Dendritic cell treated with granulocyte-macrophage colony-stimulating factor and Interleukin-4, amounts not matched to agents 40 ng/mL and 50 ng/mL, for 4 days (primary cell): Measurements from ENCODE around the gene DARS1.
A peak's percentile ranks its signal among the peaks of the same experiment; 100 is the strongest.

ENCODE experiments used
- H3K27ac Mint-ChIP-seq: one replicate; pipeline ENCODE4 v1.8.0; 2022; ENCODE audit warnings: mild to moderate bottlenecking, mixed read lengths
- H3K27me3 Mint-ChIP-seq: one replicate; pipeline ENCODE4 v1.8.0; 2022; ENCODE audit warnings: mild to moderate bottlenecking, mixed read lengths
- H3K36me3 Mint-ChIP-seq: one replicate; pipeline ENCODE4 v1.8.0; 2022; ENCODE audit warnings: low read depth, mixed read lengths
- H3K4me1 Mint-ChIP-seq: one replicate; pipeline ENCODE4 v1.8.0; 2022; ENCODE audit warnings: low read depth, mixed read lengths
- H3K4me3 Mint-ChIP-seq: one replicate; pipeline ENCODE4 v1.8.0; 2022; ENCODE audit warnings: mild to moderate bottlenecking, moderate library complexity, mixed read lengths
- H3K9me3 Mint-ChIP-seq: one replicate; pipeline ENCODE4 v1.8.0; 2022; ENCODE audit warnings: mixed read lengths
- intact Hi-C: fragments of 100-400 bp; cut with micrococcal nuclease; formaldehyde crosslinking; loops from one replicate; pipeline ENCODE4 v1.15.0; 2022

Gene DARS1

GRCh38 chr2:136022396-136023146 lies 37.1 kb upstream of the DARS1 start:
- Mint-ChIP-seq H3K36me3 (no peaks in the 10 kb centered on the region), H3K4me3 (no peak overlapping the region), H3K9me3 (no peaks in the 10 kb centered on the region), H3K27ac (peak overlapping the region; percentile 4), H3K4me1 (peaks cover 53% of the 10 kb centered on the region), H3K27me3 (peaks cover 3% of the 10 kb centered on the region)
- intact Hi-C loops: no loop called here

GRCh38 chr2:136021976-136022375 lies 36.5 kb upstream of the DARS1 start:
- no peaks in the 10 kb centered on the region for H3K36me3 Mint-ChIP-seq
- H3K27me3 Mint-ChIP-seq: peaks cover 3% of the 10 kb centered on the region
- intact Hi-C loops: no loop called here
- no peaks in the 10 kb centered on the region for H3K9me3 Mint-ChIP-seq
- H3K27ac Mint-ChIP-seq: no peak overlapping the region
- H3K4me1 Mint-ChIP-seq: peaks cover 53% of the 10 kb centered on the region
- no peak overlapping the region for H3K4me3 Mint-ChIP-seq

GRCh38 chr2:136021406-136021805 lies 36.0 kb upstream of the DARS1 start:
- Mint-ChIP-seq H3K4me1 (peaks cover 53% of the 10 kb centered on the region), H3K9me3 (no peaks in the 10 kb centered on the region), H3K27ac (no peak overlapping the region), H3K4me3 (no peak overlapping the region), H3K27me3 (peaks cover 3% of the 10 kb centered on the region), H3K36me3 (no peaks in the 10 kb centered on the region)
- intact Hi-C loops: no loop called here

GRCh38 chr2:136020831-136021230 lies 35.4 kb upstream of the DARS1 start:
- Mint-ChIP-seq H3K27me3 (peaks cover 3% of the 10 kb centered on the region), H3K27ac (no peak overlapping the region), H3K4me3 (no peak overlapping the region), H3K36me3 (no peaks in the 10 kb centered on the region), H3K9me3 (no peaks in the 10 kb centered on the region), H3K4me1 (peaks cover 52% of the 10 kb centered on the region)
- intact Hi-C loops: no loop called here

GRCh38 chr2:136019825-136020224 lies 34.4 kb upstream of the DARS1 start:
- intact Hi-C loops: no loop called here
- Mint-ChIP-seq H3K36me3 (no peaks in the 10 kb centered on the region), H3K9me3 (no peaks in the 10 kb centered on the region), H3K27ac (peak overlapping the region; percentile 84), H3K27me3 (no peaks in the 10 kb centered on the region), H3K4me3 (no peak overlapping the region), H3K4me1 (peaks cover 52% of the 10 kb centered on the region)

GRCh38 chr2:136019306-136019705 lies 33.9 kb upstream of the DARS1 start:
- Mint-ChIP-seq H3K27ac (peak overlapping the region; percentile 84), H3K4me3 (no peak overlapping the region), H3K27me3 (no peaks in the 10 kb centered on the region), H3K4me1 (peaks cover 57% of the 10 kb centered on the region), H3K36me3 (no peaks in the 10 kb centered on the region), H3K9me3 (no peaks in the 10 kb centered on the region)
- intact Hi-C loops: no loop called here

- Mint-ChIP-seq H3K4me3 (no peak overlapping the region), H3K4me1 (peaks cover 54% of the 10 kb centered on the region)
These were observed 32.4 kb upstream of the DARS1 start for GRCh38 chr2:136017786-136018185.

GRCh38 chr2:136016836-136017235 lies 31.4 kb upstream of the DARS1 start:
- Mint-ChIP-seq H3K4me1 (peaks cover 56% of the 10 kb centered on the region), H3K27me3 (no peaks in the 10 kb centered on the region), H3K27ac (peak overlapping the region; percentile 66), H3K9me3 (no peaks in the 10 kb centered on the region), H3K36me3 (no peaks in the 10 kb centered on the region), H3K4me3 (no peak overlapping the region)
- intact Hi-C loops: no loop called here

More at GRCh38 chr2:136017786-136018185, 32.4 kb upstream of the DARS1 start:
- intact Hi-C loops: no loop called here
- H3K9me3 Mint-ChIP-seq: no peaks in the 10 kb centered on the region
- H3K27me3 Mint-ChIP-seq: no peaks in the 10 kb centered on the region
- no peaks in the 10 kb centered on the region for H3K36me3 Mint-ChIP-seq
- H3K27ac Mint-ChIP-seq: peak overlapping the region; percentile 84

- H3K27me3 Mint-ChIP-seq: no peaks in the 10 kb centered on the region
- no peaks in the 10 kb centered on the region for H3K9me3 Mint-ChIP-seq
- intact Hi-C loops: no loop called here
- H3K4me3 Mint-ChIP-seq: no peak overlapping the region
- no peaks in the 10 kb centered on the region for H3K36me3 Mint-ChIP-seq
- peak overlapping the region; percentile 66 for H3K27ac Mint-ChIP-seq
- H3K4me1 Mint-ChIP-seq: peaks cover 55% of the 10 kb centered on the region
These were observed 31.0 kb upstream of the DARS1 start for GRCh38 chr2:136016427-136016826.

GRCh38 chr2:136015699-136016098 lies 30.3 kb upstream of the DARS1 start:
- Mint-ChIP-seq H3K36me3 (no peaks in the 10 kb centered on the region), H3K9me3 (no peaks in the 10 kb centered on the region), H3K4me1 (peaks cover 55% of the 10 kb centered on the region), H3K27me3 (no peaks in the 10 kb centered on the region), H3K4me3 (no peak overlapping the region), H3K27ac (peak overlapping the region; percentile 66)
- intact Hi-C loops: no loop called here

GRCh38 chr2:136014411-136014810 lies 29.0 kb upstream of the DARS1 start:
- H3K36me3 Mint-ChIP-seq: no peaks in the 10 kb centered on the region
- H3K9me3 Mint-ChIP-seq: no peaks in the 10 kb centered on the region
- no peak overlapping the region for H3K4me3 Mint-ChIP-seq
- peaks cover 50% of the 10 kb centered on the region for H3K4me1 Mint-ChIP-seq
- intact Hi-C loops: no loop called here
- no peaks in the 10 kb centered on the region for H3K27me3 Mint-ChIP-seq
- peak overlapping the region; percentile 66 for H3K27ac Mint-ChIP-seq

- Mint-ChIP-seq H3K4me3 (no peak overlapping the region), H3K36me3 (no peaks in the 10 kb centered on the region), H3K27ac (peak overlapping the region; percentile 66), H3K27me3 (no peaks in the 10 kb centered on the region), H3K9me3 (no peaks in the 10 kb centered on the region), H3K4me1 (peaks cover 51% of the 10 kb centered on the region)
- intact Hi-C loops: no loop called here
These were observed 28.5 kb upstream of the DARS1 start for GRCh38 chr2:136013955-136014354.

- intact Hi-C loops: no loop called here
These were observed 27.8 kb upstream of the DARS1 start for GRCh38 chr2:136013136-136013685.

GRCh38 chr2:136012315-136012714 lies 26.9 kb upstream of the DARS1 start:
- no peaks in the 10 kb centered on the region for H3K36me3 Mint-ChIP-seq
- intact Hi-C loops: no loop called here
- H3K4me3 Mint-ChIP-seq: no peak overlapping the region
- H3K9me3 Mint-ChIP-seq: no peaks in the 10 kb centered on the region
- peak overlapping the region; percentile 61 for H3K27ac Mint-ChIP-seq
- no peaks in the 10 kb centered on the region for H3K27me3 Mint-ChIP-seq
- peaks cover 59% of the 10 kb centered on the region for H3K4me1 Mint-ChIP-seq

More at GRCh38 chr2:136013136-136013685, 27.8 kb upstream of the DARS1 start:
- H3K27ac Mint-ChIP-seq: peak overlapping the region; percentile 61
- peaks cover 51% of the 10 kb centered on the region for H3K4me1 Mint-ChIP-seq
- no peaks in the 10 kb centered on the region for H3K9me3 Mint-ChIP-seq
- H3K4me3 Mint-ChIP-seq: no peak overlapping the region
- no peaks in the 10 kb centered on the region for H3K27me3 Mint-ChIP-seq
- H3K36me3 Mint-ChIP-seq: no peaks in the 10 kb centered on the region

GRCh38 chr2:136010126-136010525 lies 24.7 kb upstream of the DARS1 start:
- Mint-ChIP-seq H3K27ac (no peak overlapping the region), H3K27me3 (no peaks in the 10 kb centered on the region), H3K4me3 (no peak overlapping the region), H3K9me3 (no peaks in the 10 kb centered on the region), H3K36me3 (no peaks in the 10 kb centered on the region), H3K4me1 (peaks cover 70% of the 10 kb centered on the region)
- intact Hi-C loops: no loop called here
